ENCODE results near the gene VSIG8. TPM values are rescaled to one million over a fixed set of nuclear protein-coding genes. Genes with fewer than 3 reads are reported as not detected.

VSIG8 gene
- total and polyA plus RNA-seq, 9 of the 15 experiments (the other 6 are each of a cell fraction or from before 2014, with no cell fraction given) = not detected

- TF ChIP-seq BRD4 (IDR thresholded peaks at IDR 0.05) (no peak), MCM5 (IDR thresholded peaks at IDR 0.05; ENCODE audit: low read depth) (no peak), MTF1 (CRISPR knock-in tag; IDR thresholded peaks at IDR 0.05; ENCODE audit: borderline replicate concordance) (no peak), ETS2 (tag; IDR thresholded peaks at IDR 0.05; ENCODE audit: borderline replicate concordance, poor library complexity, severe bottlenecking) (no peak), FOXK2 (conservative IDR thresholded peaks at IDR 0.05 in 1 of 2, IDR thresholded peaks at IDR 0.05 in 1 of 2; ENCODE audit: low read depth in 2 of 2) (no peak)
Observed at GRCh38 chr1:159830722-159831121, 31.7 kb downstream of the VSIG8 start (continued).

- CTCF ChIA-PET (ENCODE audit: low intra/inter-chr PET ratio) = no interaction called here
- Histone ChIP-seq H3K9me1 (ENCODE audit: control insufficient read depth, insufficient read depth, low read length) (no peaks in the 10 kb centered on the region), H3K4me2 (ENCODE audit: insufficient read depth, low read length) (no peak overlapping the region), H3K9ac (ENCODE audit: insufficient read depth in 1 of 2, low read depth in 2 of 2, low read length in 2 of 2) (no peak overlapping the region), H3K27me3 (ENCODE audit: control insufficient read depth in 2 of 2, insufficient read depth in 2 of 2, low read length in 2 of 2) (peaks cover 23 to 75% of the 10 kb centered on the region in 2 experiments; a peak in 4 of 5 replicates), H3K9me3 (replicated peaks; ENCODE audit: control insufficient read depth, insufficient read depth, low read depth, low read length) (no peaks in the 10 kb centered on the region), H2AFZ (ENCODE audit: low read depth, low read length) (no peak overlapping the region), H3K4me3 (no peak overlapping the region), H3K79me2 (ENCODE audit: control insufficient read depth, insufficient read depth, low read length) (no peaks in the 10 kb centered on the region), H3K36me3 (ENCODE audit: control insufficient read depth, insufficient read depth, low read length) (no peaks in the 10 kb centered on the region), H4K20me1 (replicated peaks; ENCODE audit: control insufficient read depth, insufficient read depth, low read length) (no peaks in the 10 kb centered on the region), H3K4me1 (replicated peaks in 1 of 2; ENCODE audit: control insufficient read depth in 2 of 2, insufficient read depth in 2 of 2, low read length in 2 of 2) (peaks cover 0 to 5% of the 10 kb centered on the region in 2 experiments; a peak in 2 of 5 replicates), H3K27ac (ENCODE audit: extremely low read depth, low read depth, low read length) (no peak overlapping the region)
- 4% methylated on average over 18 of the region's 18 CpGs for WGBS (ENCODE audit: insufficient coverage, low coverage, missing lambda C conversion rate)
- in situ Hi-C loops (cut with MboI) (no loop called here), intact Hi-C loops (cut with micrococcal nuclease) (loop anchor here (10.0 kb wide), 1 partner anchor 95 kb away; the partner anchor contains the start of gene TAGLN2)
- no peak for ATAC-seq
- no peak for FAIRE-seq
- DNase-seq (ENCODE audit: extremely low read depth in 1 of 4, low spot score in 3 of 4) = no peak
- no TSS peak for BruUV-seq (replicated peaks)
- POLR2A ChIA-PET = interaction anchor here (0.7 to 1.7 kb wide), 3 partner anchors 12 to 88 kb away, joined by 3 to 5 read pairs (median 3); no protein-coding TSS in a partner anchor
- no peak for TF ChIP-seq SMARCC2 (IDR thresholded peaks at IDR 0.05; ENCODE audit: low read depth)
- TF ChIP-seq ZBTB11 (CRISPR knock-in tag; IDR thresholded peaks at IDR 0.05) = no peak
- no peak for TF ChIP-seq BDP1 (IDR thresholded peaks at IDR 0.05; ENCODE audit: insufficient read depth, insufficient read length)
- TF ChIP-seq GTF2E2 (tag; IDR thresholded peaks at IDR 0.05) = no peak
- TF ChIP-seq ZBTB1 (CRISPR knock-in tag; IDR thresholded peaks at IDR 0.05; ENCODE audit: borderline replicate concordance, low read depth) = no peak
- TF ChIP-seq PBX2 (CRISPR knock-in tag; IDR thresholded peaks at IDR 0.05; ENCODE audit: low read depth) = no peak
- TF ChIP-seq PBX2 (tag; conservative IDR thresholded peaks at IDR 0.05; ENCODE audit: low read depth) = no peak
- no peak for TF ChIP-seq ZNF41 (CRISPR knock-in tag; conservative IDR thresholded peaks at IDR 0.05)
- TF ChIP-seq TAL1 (IDR thresholded peaks at IDR 0.05) = no peak
- no peak for TF ChIP-seq SMARCA4 (IDR thresholded peaks at IDR 0.05)
Observed at GRCh38 chr1:159829822-159830465, 32.5 kb downstream of the VSIG8 start.

Data from K562 (cell line).